Right lobe of liver (tissue), 6 donors: Measurements from ENCODE around the gene CFAP77. TPM values are rescaled to one million over a fixed set of nuclear protein-coding genes. Genes with fewer than 3 reads are reported as not detected.

Source experiments
- ATAC-seq, 4 donors: fragments of 200-7000 bp; cut with Tn5 transposase; one replicate each; pipeline ENCODE4 v1.9.1; 2020; ENCODE audit warnings: mild to moderate bottlenecking in 4 of 4, moderate library complexity in 4 of 4
- DNase-seq, 3 donors: peaks; one replicate each; pipeline ENCODE4 v3.0.0-alpha.2; 2020
- H3K27ac ChIP-seq, 3 donors: fragments of 200-600 bp; one replicate each; pipeline ENCODE4 v1.8.0; 2022
- H3K27me3 ChIP-seq, 2 donors: fragments of 200-600 bp; one replicate each; pipeline ENCODE4 v1.8.0; 2022
- H3K36me3 ChIP-seq, 4 donors: fragments of 200-600 bp; sonication (generic) in 1 of 4; one replicate each; pipeline versions ENCODE4 v1.5.1 to v1.8.0; 2017 to 2022; ENCODE audit warnings: control low read depth in 1 of 4
- H3K4me1 ChIP-seq, 4 donors: fragments of 200-600 bp; sonication (generic) in 1 of 4; one replicate each; pipeline versions ENCODE4 v1.5.1 to v1.8.0; 2017 to 2022; ENCODE audit warnings: control low read depth in 1 of 4
- H3K4me3 ChIP-seq, 3 donors: fragments of 200-600 bp; one replicate each; pipeline ENCODE4 v1.8.0; 2022
- H3K9me3 ChIP-seq, 4 donors: fragments of 200-600 bp; sonication (generic) in 1 of 4; one replicate each; pipeline versions ENCODE4 v1.5.1 to v1.8.0; 2017 to 2022; ENCODE audit warnings: control low read depth in 1 of 4
- POLR2A ChIP-seq: fragments of 450-650 bp; IDR thresholded peaks from one replicate; pipeline ENCODE4 v1.6.1; 2017; ENCODE audit warnings: antibody characterized with exemption, mild to moderate bottlenecking
- WGBS: methylation state at CpG from one replicate; pipeline ENCODE4 v1.1.6; 2018; ENCODE audit warnings: low coverage, low lambda C conversion rate; ENCODE audit not compliant: insufficient coverage; ENCODE audit errors: missing lambda C conversion rate; 5-methylcytosine and 5-hydroxymethylcytosine counted together
- intact Hi-C, 2 donors: fragments of 100-400 bp; cut with DNase I; formaldehyde crosslinking; loops; one replicate each; pipeline versions ENCODE4 v1.11.2 to v1.14.1; 2022
- total RNA-seq, 6 experiments: library from RNA; depleted of rRNA in 2 of 6; stranded (reverse); fragments of >200 nt in 2 of 6; fragmentation: NEBNext Ultra II Directional in 3 of 6; extraction: Animal tissue kit (Norgen Biotek cat#: 25700) in 3 of 6; gene quantifications; one replicate each; pipeline versions ENCODE4 v1.1.0 to v1.2.4, GENCODE V29; 2016 to 2023
- TF ChIP-seq, protein P1 (sequence below), 4 donors: fragments of 200-600 bp in 3 of 4; fragments of 450-650 bp in 1 of 4; IDR thresholded peaks; one replicate each; pipeline versions ENCODE4 v1.5.1 to v1.8.0; 2016 to 2022; ENCODE audit warnings: antibody characterized with exemption in 4 of 4, mild to moderate bottlenecking in 2 of 4
- donor health status: DM: no; HTN: yes; CAD: no.
- donor health status: DM: no; HTN: no; CAD: no.
- donor health status: DM: no; HTN: no; CAD: no.
- donor health status: DM: no; HTN: yes; CAD: no.
- donor health status: DM: no; HTN: yes; CAD: no.

CFAP77 gene
- total RNA-seq, 6 experiments from 2014 or later, result not detected

DNA sequence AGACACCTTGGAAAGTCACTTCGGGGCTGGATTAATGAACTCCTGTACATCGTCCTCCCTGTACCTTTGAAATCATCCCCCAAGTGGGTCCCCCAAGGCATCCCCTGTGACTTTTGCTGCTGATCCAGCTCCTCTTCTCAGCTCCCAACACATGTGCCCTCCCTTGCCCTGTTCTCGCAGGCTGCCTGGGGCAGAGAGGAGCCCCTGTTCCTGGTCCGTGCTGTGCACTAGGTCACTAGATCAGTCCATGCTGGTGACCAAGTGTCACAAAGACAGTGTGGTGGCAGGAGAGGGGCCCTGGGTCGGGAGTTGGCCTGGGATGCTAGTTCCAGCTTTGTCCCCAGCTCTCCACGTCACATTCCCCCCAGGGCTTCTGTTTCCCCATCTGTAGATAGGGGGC lies 93.1 kb downstream of the CFAP77 start:
- Histone ChIP-seq H3K27ac (no peak overlapping the region), H3K4me1 (no peaks in the 10 kb centered on the region), H3K27me3 (no peaks in the 10 kb centered on the region), H3K36me3 (no peaks in the 10 kb centered on the region), H3K4me3 (no peak overlapping the region), H3K9me3 (no peaks in the 10 kb centered on the region)
- WGBS, result 55% methylated on average over 6 of the region's 6 CpGs
- intact Hi-C loops, result no loop called here
- DNase-seq, result no peak
- no peak for ATAC-seq
- TF ChIP-seq, protein P1, sequence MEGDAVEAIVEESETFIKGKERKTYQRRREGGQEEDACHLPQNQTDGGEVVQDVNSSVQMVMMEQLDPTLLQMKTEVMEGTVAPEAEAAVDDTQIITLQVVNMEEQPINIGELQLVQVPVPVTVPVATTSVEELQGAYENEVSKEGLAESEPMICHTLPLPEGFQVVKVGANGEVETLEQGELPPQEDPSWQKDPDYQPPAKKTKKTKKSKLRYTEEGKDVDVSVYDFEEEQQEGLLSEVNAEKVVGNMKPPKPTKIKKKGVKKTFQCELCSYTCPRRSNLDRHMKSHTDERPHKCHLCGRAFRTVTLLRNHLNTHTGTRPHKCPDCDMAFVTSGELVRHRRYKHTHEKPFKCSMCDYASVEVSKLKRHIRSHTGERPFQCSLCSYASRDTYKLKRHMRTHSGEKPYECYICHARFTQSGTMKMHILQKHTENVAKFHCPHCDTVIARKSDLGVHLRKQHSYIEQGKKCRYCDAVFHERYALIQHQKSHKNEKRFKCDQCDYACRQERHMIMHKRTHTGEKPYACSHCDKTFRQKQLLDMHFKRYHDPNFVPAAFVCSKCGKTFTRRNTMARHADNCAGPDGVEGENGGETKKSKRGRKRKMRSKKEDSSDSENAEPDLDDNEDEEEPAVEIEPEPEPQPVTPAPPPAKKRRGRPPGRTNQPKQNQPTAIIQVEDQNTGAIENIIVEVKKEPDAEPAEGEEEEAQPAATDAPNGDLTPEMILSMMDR (IDR thresholded peaks at IDR 0.05), result no peak
- TF ChIP-seq POLR2A, result no peak

DNA sequence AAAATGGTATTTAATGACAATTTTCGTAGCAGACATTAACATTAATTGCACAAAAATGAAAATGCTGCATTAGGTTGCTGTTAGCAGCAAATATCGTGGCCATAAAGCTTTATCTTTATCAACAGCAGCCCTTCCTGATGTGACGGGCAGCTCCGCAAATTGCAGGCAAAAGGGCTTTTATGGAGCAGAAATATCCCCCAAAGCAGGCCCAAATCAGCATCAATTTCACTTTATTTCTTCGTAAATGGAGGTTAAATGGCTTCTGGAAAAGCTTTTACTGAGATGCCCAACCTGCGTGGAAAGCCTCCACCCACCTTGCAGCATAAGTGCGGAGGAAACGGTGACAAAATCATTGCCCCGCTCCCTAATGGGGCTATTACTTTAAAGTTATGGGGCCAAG lies 94.5 kb downstream of the CFAP77 start:
- H3K27me3 ChIP-seq, result no peaks in the 10 kb centered on the region
- no peaks in the 10 kb centered on the region for H3K4me1 ChIP-seq
- no peak overlapping the region for H3K27ac ChIP-seq
- no peaks in the 10 kb centered on the region for H3K36me3 ChIP-seq
- ATAC-seq, result no peak
- 46% methylated on average over 8 of the region's 9 CpGs for WGBS
- no peak for DNase-seq
- no peaks in the 10 kb centered on the region for H3K9me3 ChIP-seq
- no peak for TF ChIP-seq POLR2A
- TF ChIP-seq, protein P1 (IDR thresholded peaks at IDR 0.05), result no peak
- intact Hi-C loops, result no loop called here
- H3K4me3 ChIP-seq, result no peak overlapping the region

DNA sequence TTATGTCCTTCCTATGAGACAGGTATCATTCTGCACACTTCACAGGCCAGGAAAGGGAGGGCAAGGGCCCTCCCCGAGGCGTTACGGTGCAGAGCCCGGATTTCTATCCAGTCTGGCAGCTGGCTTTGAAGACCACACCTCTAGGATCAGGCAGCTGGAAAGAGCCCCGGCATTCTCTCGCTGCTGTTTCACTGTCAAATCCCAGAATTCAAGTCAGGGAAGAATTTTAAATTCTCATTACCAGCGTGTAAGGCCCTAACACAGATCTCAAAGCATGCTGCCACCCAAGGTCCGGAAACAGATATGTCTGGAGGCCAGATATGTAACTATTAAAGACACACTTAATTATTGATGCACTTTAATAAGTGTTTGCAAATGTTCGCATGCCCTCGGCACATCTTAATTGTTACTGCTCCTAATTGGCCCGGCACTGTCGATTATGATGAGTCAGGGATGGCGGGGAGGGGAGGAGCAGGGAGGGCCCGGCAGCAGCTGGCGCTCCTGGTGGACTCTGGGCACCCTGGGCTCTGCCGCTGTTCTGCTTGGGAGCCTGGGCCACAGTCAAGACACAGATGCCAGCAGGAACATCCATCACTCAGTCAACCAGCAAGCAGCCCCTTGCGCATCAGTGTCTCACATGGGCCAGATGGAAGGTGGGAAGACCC lies 96.1 kb downstream of the CFAP77 start:
- H3K27me3 ChIP-seq, result no peaks in the 10 kb centered on the region
- H3K27ac ChIP-seq, result no peak overlapping the region
- no peaks in the 10 kb centered on the region for H3K36me3 ChIP-seq
- intact Hi-C loops, result loop anchor here (5.0 kb wide), 2 partner anchors 71 to 296 kb away; no protein-coding TSS in a partner anchor
- DNase-seq (no peak), ATAC-seq (no peak)
- WGBS, result 46% methylated on average over 9 of the region's 17 CpGs
- no peak for TF ChIP-seq POLR2A
- TF ChIP-seq, protein P1 (IDR thresholded peaks at IDR 0.05), result no peak
- no peaks in the 10 kb centered on the region for H3K9me3 ChIP-seq
- H3K4me3 ChIP-seq, result no peak overlapping the region
- H3K4me1 ChIP-seq, result no peaks in the 10 kb centered on the region

DNA sequence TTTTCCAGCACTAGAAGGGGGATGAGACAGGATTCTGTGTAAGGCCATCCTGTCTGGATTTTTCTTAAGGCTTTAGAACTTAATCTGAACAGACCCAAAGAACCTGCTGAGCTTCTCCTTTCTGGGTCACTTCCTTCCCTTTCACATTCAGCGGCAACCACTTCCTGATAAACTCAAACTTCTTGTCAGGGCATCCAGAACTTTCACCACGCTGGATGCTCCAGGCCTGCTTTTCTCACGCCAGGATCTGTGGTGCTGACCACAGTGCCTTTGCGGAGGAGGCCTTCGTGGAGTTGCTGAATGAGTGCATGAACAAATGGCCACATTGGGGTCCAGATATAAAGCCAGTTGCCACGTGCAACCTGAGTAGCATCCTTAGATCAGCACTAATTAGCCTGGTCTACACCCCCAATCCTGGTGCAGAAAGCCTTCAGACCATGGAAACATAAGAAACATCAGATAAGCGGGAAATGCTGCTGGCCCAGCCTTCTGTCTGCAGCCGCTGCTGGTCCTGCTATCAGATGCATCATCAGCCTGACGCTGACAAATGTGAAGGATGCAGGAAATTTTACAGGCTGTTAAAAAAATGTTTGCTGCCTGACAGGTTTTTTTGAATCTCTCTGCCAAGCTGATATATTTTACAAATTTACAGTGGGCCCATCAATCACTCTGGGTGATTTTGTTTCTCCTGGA lies 97.1 kb downstream of the CFAP77 start:
- Histone ChIP-seq H3K9me3 (no peaks in the 10 kb centered on the region), H3K4me3 (no peak overlapping the region), H3K27me3 (no peaks in the 10 kb centered on the region), H3K27ac (no peak overlapping the region), H3K4me1 (no peaks in the 10 kb centered on the region), H3K36me3 (no peaks in the 10 kb centered on the region)
- intact Hi-C loops, result loop anchor here (5.0 kb wide), 2 partner anchors 70 to 295 kb away; no protein-coding TSS in a partner anchor
- TF ChIP-seq, protein P1 (IDR thresholded peaks at IDR 0.05), result no peak
- TF ChIP-seq POLR2A, result no peak
- ATAC-seq (no peak), DNase-seq (no peak)
- 36% methylated on average over 9 of the region's 9 CpGs for WGBS
